SU-DHL-6 (cell line): ENCODE data around the gene LMX1A.

Experiments
- H2AFZ ChIP-seq: fragments of 200-600 bp; sonication (generic); 2 replicates; pipeline ENCODE4 v1.6.1; 2014; ENCODE audit warnings: low read depth, mild to moderate bottlenecking, moderate library complexity, mixed read lengths, antibody characterized with exemption, low read length; ENCODE audit not compliant: severe bottlenecking
- H3F3A ChIP-seq: fragments of 200-600 bp; shearing (Covaris generic); 2 replicates; pipeline ENCODE4 v1.6.0; 2016; ENCODE audit warnings: antibody characterized with exemption, mild to moderate bottlenecking; ENCODE audit not compliant: insufficient read depth
- H3K27ac ChIP-seq: fragments of 200-600 bp; sonication (generic); 2 replicates; pipeline ENCODE4 v1.5.1; 2016; ENCODE audit warnings: low read depth, mild to moderate bottlenecking, low read length, moderate library complexity, mixed read lengths
- H3K27me3 ChIP-seq: fragments of 200-600 bp; sonication (generic), shearing (Covaris generic); 2 replicates; pipeline ENCODE4 v1.6.0; 2014; ENCODE audit warnings: mild to moderate bottlenecking, low read length
- H3K36me3 ChIP-seq: fragments of 200-600 bp; sonication (generic); 2 replicates; pipeline ENCODE4 v1.6.1; 2014; ENCODE audit warnings: mild to moderate bottlenecking, low read length, mixed read lengths
- H3K4me2 ChIP-seq: fragments of 300-600, 200-600 bp; shearing (Covaris generic), sonication (generic); 2 replicates; pipeline ENCODE4 v1.6.0; 2014; ENCODE audit warnings: low read length, low read depth, mild to moderate bottlenecking; ENCODE audit not compliant: poor library complexity, severe bottlenecking
- H3K4me3 ChIP-seq: fragments of 200-600 bp; sonication (generic); 2 replicates; pipeline ENCODE4 v1.5.1; 2014; ENCODE audit warnings: antibody characterized with exemption, low read length, mild to moderate bottlenecking, mixed read lengths; ENCODE audit not compliant: insufficient read depth, poor library complexity, severe bottlenecking
- H3K79me2 ChIP-seq: fragments of 200-600 bp; sonication (generic); 2 replicates; pipeline ENCODE4 v1.6.1; 2014; ENCODE audit warnings: mild to moderate bottlenecking, low read length, moderate library complexity; ENCODE audit not compliant: insufficient read depth
- H3K9ac ChIP-seq: fragments of 200-600 bp; sonication (generic); 2 replicates; pipeline ENCODE4 v1.7.0; 2014; ENCODE audit warnings: mild to moderate bottlenecking, low read length
- H3K9me2 ChIP-seq: fragments of 200-600 bp; sonication (generic); replicated peaks from 2 replicates; pipeline ENCODE4 v1.6.1; 2014; ENCODE audit warnings: low read length; ENCODE audit not compliant: insufficient read depth
- H3K9me3 ChIP-seq: fragments of 200-600 bp; sonication (generic); 2 replicates; pipeline ENCODE4 v1.6.1; 2014; ENCODE audit warnings: low read length, mixed read lengths; ENCODE audit not compliant: insufficient read depth
- H4K20me1 ChIP-seq: fragments of 200-600 bp; sonication (generic); 2 replicates; pipeline ENCODE4 v1.6.1; 2014; ENCODE audit warnings: low read depth, mild to moderate bottlenecking, antibody characterized with exemption, low read length, moderate library complexity, mixed read lengths
- CTCF ChIP-seq: fragments of 200-600 bp; sonication (generic); IDR thresholded peaks from one replicate; pipeline ENCODE4 v1.5.1; 2017; ENCODE audit warnings: antibody characterized with exemption, mild to moderate bottlenecking, low read length, moderate library complexity; ENCODE audit not compliant: insufficient read depth, poor library complexity, severe bottlenecking
- EZH2phosphoT487 ChIP-seq: fragments of 200-600 bp; sonication (generic), shearing (Covaris generic); conservative IDR thresholded peaks from 2 replicates; pipeline ENCODE4 v1.6.1; 2018; ENCODE audit warnings: mild to moderate bottlenecking, antibody characterized with exemption, low read length, moderate library complexity, mixed read lengths

The LMX1A gene

GRCh38 chr1:165355977-165356811 lies at the start of gene LMX1A:
LMX1A (minus strand) TSS chr1:165356715; CDS start chr1:165355559, 1,156 bp downstream.
- Histone ChIP-seq H3K27me3 (no peaks in the 10 kb centered on the region), H3K4me3 (no peak within 1 kb of the TSS), H2AFZ (no peak within 1 kb of the TSS), H3K9me2 (no peaks in the 10 kb centered on the region), H3K4me2 (no peak within 1 kb of the TSS), H4K20me1 (no peaks in the 10 kb centered on the region), H3K9ac (no peak within 1 kb of the TSS), H3K9me3 (no peaks in the 10 kb centered on the region), H3K27ac (no peak within 1 kb of the TSS), H3F3A (no peaks in the 10 kb centered on the region), H3K36me3 (no peaks in the 10 kb centered on the region), H3K79me2 (no peaks in the 10 kb centered on the region)
- TF ChIP-seq CTCF, result no peak
- TF ChIP-seq EZH2phosphoT487, result no peak

GRCh38 chr1:165403835-165404482 lies 47.4 kb upstream of the LMX1A start:
- no peak overlapping the region for H3K9ac ChIP-seq
- TF ChIP-seq EZH2phosphoT487 (no peak), CTCF (peak; percentile 55)
- no peak overlapping the region for H3K4me2 ChIP-seq
- H3F3A ChIP-seq, result no peaks in the 10 kb centered on the region
- no peaks in the 10 kb centered on the region for H3K9me3 ChIP-seq
- H3K4me3 ChIP-seq, result no peak overlapping the region
- no peaks in the 10 kb centered on the region for H3K79me2 ChIP-seq
- H3K9me2 ChIP-seq, result no peaks in the 10 kb centered on the region
- H3K27ac ChIP-seq, result no peak overlapping the region
- H2AFZ ChIP-seq, result no peak overlapping the region
- H3K27me3 ChIP-seq, result no peaks in the 10 kb centered on the region
- no peaks in the 10 kb centered on the region for H4K20me1 ChIP-seq
- no peaks in the 10 kb centered on the region for H3K36me3 ChIP-seq

GRCh38 chr1:165402517-165403111 lies 46.1 kb upstream of the LMX1A start:
- H3K27ac ChIP-seq, result no peak overlapping the region
- H3K9me2 ChIP-seq, result no peaks in the 10 kb centered on the region
- no peak overlapping the region for H3K9ac ChIP-seq
- no peaks in the 10 kb centered on the region for H3F3A ChIP-seq
- no peaks in the 10 kb centered on the region for H4K20me1 ChIP-seq
- H3K36me3 ChIP-seq, result no peaks in the 10 kb centered on the region
- no peak overlapping the region for H3K4me2 ChIP-seq
- H3K4me3 ChIP-seq, result no peak overlapping the region
- no peak overlapping the region for H2AFZ ChIP-seq
- no peaks in the 10 kb centered on the region for H3K79me2 ChIP-seq
- TF ChIP-seq EZH2phosphoT487 (no peak), CTCF (no peak)
- no peaks in the 10 kb centered on the region for H3K27me3 ChIP-seq
- H3K9me3 ChIP-seq, result no peaks in the 10 kb centered on the region
